HG03064 (cell line): ENCODE data around the gene DUX4.
"Not testable (repeated sequence)": the region's sequence is repeated elsewhere in the genome, so short reads cannot be mapped to it uniquely, and the experiment has no call there.

Source experiments
- ATAC-seq: cut with Tn5 transposase; IDR thresholded peaks from one replicate; pipeline ENCODE4 v1.9.1; 2021; ENCODE audit warnings: low read depth; ENCODE audit not compliant: unreplicated experiment

The DUX4 gene

GRCh38 chr4:190173428-190173827 lies at the start of gene DUX4:
Gene DUX4 (plus strand): TSS chr4:190173774. CDS start chr4:190173774, 0 bp downstream.
- ATAC-seq = not testable (repeated sequence)

- ATAC-seq = not testable (repeated sequence)
Measured at GRCh38 chr4:190175436-190175835, 1.9 kb downstream of the DUX4 start.

GRCh38 chr4:190177727-190178605 lies 4.4 kb downstream of the DUX4 start:
- not testable (repeated sequence) for ATAC-seq

GRCh38 chr4:190178606-190178990 lies 5.0 kb downstream of the DUX4 start:
- not testable (repeated sequence) for ATAC-seq

- ATAC-seq = peak; percentile 60
Measured at GRCh38 chr4:190179030-190179739, 5.6 kb downstream of the DUX4 start.

- ATAC-seq = not testable (repeated sequence)
Measured at GRCh38 chr4:190179740-190180094, 6.1 kb downstream of the DUX4 start.

- ATAC-seq = not testable (repeated sequence)
Measured at GRCh38 chr4:190180947-190181346, 7.4 kb downstream of the DUX4 start.

GRCh38 chr4:190181481-190182100 lies 8.0 kb downstream of the DUX4 start:
- ATAC-seq = not testable (repeated sequence)

- ATAC-seq = not testable (repeated sequence)
Measured at GRCh38 chr4:190203510-190203909, 29.9 kb downstream of the DUX4 start.
